C4-2B (cell line): ENCODE results near the gene CD79B.

Experiments used
- H3K27ac ChIP-seq: fragments of 450-650 bp; 2 replicates; pipeline ENCODE4 v1.5.1; 2017
- CTCF ChIP-seq: fragments of 450-650 bp; conservative IDR thresholded peaks from 2 replicates; pipeline ENCODE4 v1.5.1; 2017; ENCODE audit warnings: mild to moderate bottlenecking
- ZFX ChIP-seq: fragments of 450-650 bp; IDR thresholded peaks from 2 replicates; pipeline ENCODE4 v1.6.1; 2017

CD79B gene

GRCh38 chr17:63950940-63951907 is 19.1 kb upstream of the CD79B start:
- TF ChIP-seq ZFX (no peak), CTCF (peak; percentile 92)
- no peak overlapping the region for H3K27ac ChIP-seq

GRCh38 chr17:63949576-63950250 is 17.6 kb upstream of the CD79B start:
- no peak overlapping the region for H3K27ac ChIP-seq

GRCh38 chr17:63948521-63948920 is 16.4 kb upstream of the CD79B start:
- TF ChIP-seq CTCF, result no peak
- TF ChIP-seq ZFX, result no peak
- H3K27ac ChIP-seq, result no peak overlapping the region

More at GRCh38 chr17:63949576-63950250, 17.6 kb upstream of the CD79B start:
- TF ChIP-seq ZFX (no peak), CTCF (no peak)

GRCh38 chr17:63947711-63948330 is 15.7 kb upstream of the CD79B start:
- TF ChIP-seq CTCF (no peak), ZFX (no peak)

GRCh38 chr17:63946440-63947363 is 14.6 kb upstream of the CD79B start:
- no peak for TF ChIP-seq ZFX
- TF ChIP-seq CTCF, result peak; percentile 86
- H3K27ac ChIP-seq, result no peak overlapping the region

More at GRCh38 chr17:63947711-63948330, 15.7 kb upstream of the CD79B start:
- H3K27ac ChIP-seq, result no peak overlapping the region

GRCh38 chr17:63945784-63946439 is 13.8 kb upstream of the CD79B start:
- TF ChIP-seq ZFX (no peak), CTCF (no peak)
- H3K27ac ChIP-seq, result no peak overlapping the region
